Stimulated activated CD8-positive, alpha-beta memory T cell treated with anti-CD3 and anti-CD28 coated beads, Interleukin-7, amount 100 ng/mL, for 24 hours (primary cell): Measurements from ENCODE around the gene DRC3.

ENCODE experiments used
- DNase-seq: peaks from one replicate; pipeline ENCODE4 v3.0.0-alpha.2; 2020; ENCODE audit warnings: low read depth

The DRC3 gene

DNA sequence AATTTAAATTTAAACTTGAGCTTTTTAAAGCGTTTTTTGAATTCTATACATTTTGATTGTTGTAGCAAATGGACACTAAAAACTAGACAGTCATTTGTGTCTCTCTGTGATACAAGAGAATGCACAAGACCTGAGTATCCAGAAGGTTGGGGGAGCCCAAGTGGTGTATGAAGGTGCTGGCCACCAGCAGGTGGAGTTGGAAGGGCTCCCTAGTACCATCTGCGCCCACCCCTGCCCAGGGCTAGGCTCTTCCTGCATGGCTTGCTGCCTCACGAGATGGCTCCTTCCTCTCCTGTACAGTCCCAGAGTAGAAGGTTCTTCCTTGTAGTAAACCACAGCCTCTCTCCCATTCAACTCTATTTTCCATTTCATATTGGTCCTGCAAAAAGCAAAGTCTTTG lies 83.6 kb downstream of the DRC3 start:
- no peak for DNase-seq

DNA sequence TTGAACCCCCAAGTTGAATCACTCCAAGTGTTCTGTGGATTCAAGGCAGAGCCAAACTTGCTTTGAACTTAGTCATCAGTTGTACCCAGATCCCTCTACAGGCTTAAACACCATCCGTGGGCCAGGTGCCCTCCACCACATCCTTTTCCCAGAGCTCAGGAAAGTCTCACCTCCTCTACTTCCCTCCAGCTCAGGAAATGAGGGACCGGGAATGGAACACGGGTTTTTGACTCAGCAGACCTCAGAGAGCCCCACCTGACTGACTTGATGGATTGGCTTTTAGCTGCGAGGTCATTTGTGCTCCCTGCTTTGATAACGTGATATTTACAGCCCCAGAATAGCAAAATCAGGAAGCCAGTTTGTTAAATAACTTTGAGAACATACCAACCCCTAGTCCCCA lies 86.6 kb downstream of the DRC3 start:
- no peak for DNase-seq

DNA sequence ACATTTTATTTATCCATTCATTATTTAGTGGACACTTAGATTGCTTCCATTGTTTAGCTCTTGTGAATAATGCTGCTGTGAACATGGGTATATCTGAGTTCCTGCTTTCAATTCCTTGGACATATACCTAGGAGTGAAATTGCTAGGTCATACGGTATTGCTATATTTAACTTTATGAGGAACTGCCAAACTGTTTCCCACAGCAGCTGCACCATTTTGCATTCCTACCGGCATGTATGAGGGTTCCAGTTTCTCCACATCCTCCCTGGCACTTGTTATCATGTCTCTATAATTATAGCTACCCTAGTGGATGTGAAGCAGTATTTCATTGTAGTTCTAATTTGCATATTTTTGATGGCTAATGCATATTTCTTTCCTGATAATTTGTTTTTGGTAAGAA lies 91.4 kb downstream of the DRC3 start:
- DNase-seq = no peak

- DNase-seq = no peak
These were observed 92.9 kb downstream of the DRC3 start for GRCh38 chr17:18065546-18065945.
